Breast epithelium (tissue), 4 donors: Measurements from ENCODE around the gene PTPN1. TPM values are rescaled to one million over a fixed set of nuclear protein-coding genes. Genes with fewer than 3 reads are reported as not detected.
A peak's percentile ranks its signal among the peaks of the same experiment; 100 is the strongest.

Experiments
- DNase-seq, 2 donors: peaks; one replicate each; pipeline ENCODE4 v3.0.0-alpha.2; 2019; ENCODE audit warnings: low spot score in 2 of 2
- H3K27ac ChIP-seq, 2 donors: fragments of 200-600 bp; sonication (generic) in 1 of 2; one replicate each; pipeline ENCODE4 v1.5.1; 2016 to 2019; ENCODE audit warnings: mild to moderate bottlenecking in 1 of 2
- H3K27me3 ChIP-seq, 2 donors: fragments of 200-600 bp; sonication (generic) in 1 of 2; one replicate each; pipeline versions ENCODE4 v1.5.1 to v1.6.0; 2017 to 2019; ENCODE audit warnings: control low read depth in 1 of 2, mild to moderate bottlenecking in 1 of 2
- H3K36me3 ChIP-seq: fragments of 200-600 bp; one replicate; pipeline ENCODE4 v1.5.1; 2019
- H3K4me1 ChIP-seq, 2 donors: fragments of 200-600 bp; sonication (generic); one replicate each; pipeline ENCODE4 v1.5.1; 2016 to 2019; ENCODE audit warnings: control low read depth in 1 of 2
- H3K4me3 ChIP-seq, 3 donors: fragments of 200-600 bp; sonication (generic); 1 replicate in 2 of 3; 2 replicates in 1 of 3; pipeline ENCODE4 v1.5.1; 2016 to 2019; ENCODE audit warnings: mild to moderate bottlenecking in 3 of 3, moderate library complexity in 2 of 3
- H3K9me3 ChIP-seq, 2 donors: fragments of 200-600 bp; sonication (generic) in 1 of 2; one replicate each; pipeline ENCODE4 v1.5.1; 2016 to 2019; ENCODE audit warnings: control low read depth in 1 of 2
- POLR2A ChIP-seq: fragments of 450-650 bp; IDR thresholded peaks from one replicate; pipeline ENCODE4 v1.6.1; 2016; ENCODE audit warnings: antibody characterized with exemption, mild to moderate bottlenecking, moderate library complexity
- POLR2AphosphoS5 ChIP-seq, 3 donors: sonication (generic); formaldehyde crosslinking; IDR thresholded peaks; one replicate each; pipeline ENCODE4 v1.6.1; 2017; ENCODE audit warnings: antibody characterized with exemption in 3 of 3
- intact Hi-C: fragments of 100-400 bp; cut with DNase I; formaldehyde crosslinking; loops from one replicate; pipeline ENCODE4 v1.15.1; 2023; ENCODE audit warnings: low total_unique reads
- total RNA-seq, 3 donors: library from RNA; depleted of rRNA; stranded (reverse); fragments of >200 nt; gene quantifications; one replicate each; pipeline ENCODE4 v1.1.0, GENCODE V29; 2016
- TF ChIP-seq, protein P1 (sequence below), 3 donors: fragments of 450-650 bp; IDR thresholded peaks; one replicate each; pipeline ENCODE4 v1.5.1; 2016 to 2017; ENCODE audit warnings: antibody characterized with exemption in 3 of 3, mild to moderate bottlenecking in 3 of 3, moderate library complexity in 3 of 3

PTPN1 gene
- total RNA-seq, 3 donors from 2014 or later: 23.8 to 29.2 (median 28.5) TPM

- Histone ChIP-seq H3K27me3 (no peaks in the 10 kb centered on the region), H3K9me3 (no peaks in the 10 kb centered on the region), H3K27ac (no peak overlapping the region), H3K4me1 (no peaks in the 10 kb centered on the region), H3K4me3 (no peak overlapping the region), H3K36me3 (no peaks in the 10 kb centered on the region)
- intact Hi-C loops: loop anchor here (5.0 kb wide), 1 partner anchor 890 kb away; no protein-coding TSS in a partner anchor
- DNase-seq: no peak
- TF ChIP-seq, protein P1, sequence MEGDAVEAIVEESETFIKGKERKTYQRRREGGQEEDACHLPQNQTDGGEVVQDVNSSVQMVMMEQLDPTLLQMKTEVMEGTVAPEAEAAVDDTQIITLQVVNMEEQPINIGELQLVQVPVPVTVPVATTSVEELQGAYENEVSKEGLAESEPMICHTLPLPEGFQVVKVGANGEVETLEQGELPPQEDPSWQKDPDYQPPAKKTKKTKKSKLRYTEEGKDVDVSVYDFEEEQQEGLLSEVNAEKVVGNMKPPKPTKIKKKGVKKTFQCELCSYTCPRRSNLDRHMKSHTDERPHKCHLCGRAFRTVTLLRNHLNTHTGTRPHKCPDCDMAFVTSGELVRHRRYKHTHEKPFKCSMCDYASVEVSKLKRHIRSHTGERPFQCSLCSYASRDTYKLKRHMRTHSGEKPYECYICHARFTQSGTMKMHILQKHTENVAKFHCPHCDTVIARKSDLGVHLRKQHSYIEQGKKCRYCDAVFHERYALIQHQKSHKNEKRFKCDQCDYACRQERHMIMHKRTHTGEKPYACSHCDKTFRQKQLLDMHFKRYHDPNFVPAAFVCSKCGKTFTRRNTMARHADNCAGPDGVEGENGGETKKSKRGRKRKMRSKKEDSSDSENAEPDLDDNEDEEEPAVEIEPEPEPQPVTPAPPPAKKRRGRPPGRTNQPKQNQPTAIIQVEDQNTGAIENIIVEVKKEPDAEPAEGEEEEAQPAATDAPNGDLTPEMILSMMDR (IDR thresholded peaks at IDR 0.05): no peak
- TF ChIP-seq POLR2A: no peak
Observed at GRCh38 chr20:50522053-50522674, 12.0 kb downstream of the PTPN1 start.

DNA sequence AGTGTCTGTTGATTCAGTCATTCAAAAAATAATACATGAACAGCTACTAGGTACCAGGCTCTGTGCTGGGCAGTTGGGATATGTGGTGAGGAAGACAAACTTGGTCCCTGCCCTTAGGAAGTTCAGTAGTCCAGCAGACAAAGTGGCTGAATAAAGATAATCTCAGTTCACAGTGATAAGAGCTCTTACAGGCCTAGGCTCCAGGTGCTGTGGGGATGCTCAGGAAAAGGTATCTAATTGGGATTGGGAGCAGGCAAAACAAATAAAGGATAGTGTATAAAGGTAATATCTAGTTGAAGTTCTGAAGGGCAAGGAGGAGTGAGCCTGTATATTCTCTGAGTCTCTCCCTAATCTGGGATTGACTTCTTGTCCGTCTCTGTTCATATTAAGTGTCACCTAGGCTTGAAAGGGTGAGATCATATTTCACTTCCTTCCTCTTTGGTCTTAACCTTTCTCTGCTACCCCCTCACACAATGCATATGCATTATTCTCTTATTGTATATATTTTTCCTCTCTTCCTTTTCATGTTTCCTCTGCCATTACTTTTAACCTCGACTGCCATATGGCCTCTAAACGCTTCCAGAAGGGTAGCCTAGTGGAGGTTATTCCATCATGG is 13.5 kb downstream of the PTPN1 start:
- no peak overlapping the region for H3K4me3 ChIP-seq
- no peaks in the 10 kb centered on the region for H3K9me3 ChIP-seq
- no peaks in the 10 kb centered on the region for H3K4me1 ChIP-seq
- no peaks in the 10 kb centered on the region for H3K27me3 ChIP-seq
- H3K27ac ChIP-seq: no peak overlapping the region
- DNase-seq: no peak
- TF ChIP-seq, protein P1 (IDR thresholded peaks at IDR 0.05): no peak
- no peak for TF ChIP-seq POLR2A
- no peak for TF ChIP-seq POLR2AphosphoS5 (IDR thresholded peaks at IDR 0.05)
- intact Hi-C loops: loop anchor here (5.0 kb wide), 1 partner anchor 891 kb away; no protein-coding TSS in a partner anchor
- no peaks in the 10 kb centered on the region for H3K36me3 ChIP-seq

- Histone ChIP-seq H3K36me3 (no peaks in the 10 kb centered on the region), H3K4me1 (no peaks in the 10 kb centered on the region), H3K27me3 (no peaks in the 10 kb centered on the region), H3K4me3 (no peak overlapping the region), H3K9me3 (no peaks in the 10 kb centered on the region), H3K27ac (no peak overlapping the region)
- TF ChIP-seq, protein P1 (IDR thresholded peaks at IDR 0.05): no peak
- TF ChIP-seq POLR2AphosphoS5 (IDR thresholded peaks at IDR 0.05): no peak
- no peak for TF ChIP-seq POLR2A
- intact Hi-C loops: no loop called here
- DNase-seq: no peak
Observed at GRCh38 chr20:50525681-50526080, 15.5 kb downstream of the PTPN1 start.

- Histone ChIP-seq H3K4me3 (no peak overlapping the region), H3K27ac (peak overlapping the region in 1 of 2 donors; percentile 21), H3K9me3 (no peaks in the 10 kb centered on the region), H3K36me3 (no peaks in the 10 kb centered on the region), H3K4me1 (no peaks in the 10 kb centered on the region), H3K27me3 (no peaks in the 10 kb centered on the region)
- no peak for DNase-seq
- TF ChIP-seq POLR2AphosphoS5 (IDR thresholded peaks at IDR 0.05): no peak
- TF ChIP-seq, protein P1 (IDR thresholded peaks at IDR 0.05): no peak
- TF ChIP-seq POLR2A: no peak
- intact Hi-C loops: no loop called here
Observed at GRCh38 chr20:50526403-50526989, 16.3 kb downstream of the PTPN1 start.

GRCh38 chr20:50527068-50527605 is 17.0 kb downstream of the PTPN1 start:
- TF ChIP-seq POLR2AphosphoS5 (IDR thresholded peaks at IDR 0.05) (no peak), POLR2A (no peak)
- TF ChIP-seq, protein P1 (IDR thresholded peaks at IDR 0.05): no peak
- H3K27ac ChIP-seq: peak overlapping the region in 1 of 2 donors; percentile 21
- DNase-seq: no peak

More at GRCh38 chr20:50527068-50527605, 17.0 kb downstream of the PTPN1 start:
- H3K9me3 ChIP-seq: no peaks in the 10 kb centered on the region
- no peaks in the 10 kb centered on the region for H3K27me3 ChIP-seq
- no peak overlapping the region for H3K4me3 ChIP-seq
- no peaks in the 10 kb centered on the region for H3K4me1 ChIP-seq
- intact Hi-C loops: no loop called here
- H3K36me3 ChIP-seq: no peaks in the 10 kb centered on the region
